ENCODE data around the gene UTS2R.
"Not testable (repeated sequence)": the region's sequence is repeated elsewhere in the genome, so short reads cannot be mapped to it uniquely, and the experiment has no call there.

The UTS2R gene

GRCh38 chr17:82375359-82376041 is 3.9 kb downstream of the UTS2R start:
- DNase-seq (ENCODE audit: low read depth): no peak

- DNase-seq (ENCODE audit: low read depth): no peak
Measured at GRCh38 chr17:82376042-82376730, 4.6 kb downstream of the UTS2R start.

GRCh38 chr17:82377294-82377693 is 5.7 kb downstream of the UTS2R start:
- not testable (repeated sequence) for DNase-seq (ENCODE audit: low read depth)

- DNase-seq (ENCODE audit: low read depth): no peak
Measured at GRCh38 chr17:82377924-82378740, 6.6 kb downstream of the UTS2R start.

GRCh38 chr17:82378741-82379021 is 7.1 kb downstream of the UTS2R start:
- no peak for DNase-seq (ENCODE audit: low read depth)

- DNase-seq (ENCODE audit: low read depth): no peak
Measured at GRCh38 chr17:82380860-82381702, 9.5 kb downstream of the UTS2R start.

GRCh38 chr17:82381703-82382009 is 10.1 kb downstream of the UTS2R start:
- not testable (repeated sequence) for DNase-seq (ENCODE audit: low read depth)

- DNase-seq (ENCODE audit: low read depth): not testable (repeated sequence)
Measured at GRCh38 chr17:82382220-82382932, 10.8 kb downstream of the UTS2R start.

GRCh38 chr17:82382933-82383255 is 11.3 kb downstream of the UTS2R start:
- DNase-seq (ENCODE audit: low read depth): no peak

- DNase-seq (ENCODE audit: low read depth): no peak
Measured at GRCh38 chr17:82383411-82383810, 11.8 kb downstream of the UTS2R start.

- no peak for DNase-seq (ENCODE audit: low read depth)
Measured at GRCh38 chr17:82384051-82384729, 12.6 kb downstream of the UTS2R start.

- DNase-seq (ENCODE audit: low read depth): no peak
Measured at GRCh38 chr17:82384730-82385481, 13.3 kb downstream of the UTS2R start.

GRCh38 chr17:82385559-82386254 is 14.1 kb downstream of the UTS2R start:
- DNase-seq (ENCODE audit: low read depth): no peak

GRCh38 chr17:82386255-82386831 is 14.8 kb downstream of the UTS2R start:
- no peak for DNase-seq (ENCODE audit: low read depth)

GRCh38 chr17:82386881-82387704 is 15.5 kb downstream of the UTS2R start:
- no peak for DNase-seq (ENCODE audit: low read depth)

GRCh38 chr17:82387705-82388106 is 16.1 kb downstream of the UTS2R start:
- no peak for DNase-seq (ENCODE audit: low read depth)

GRCh38 chr17:82388223-82388921 is 16.8 kb downstream of the UTS2R start:
- no peak for DNase-seq (ENCODE audit: low read depth)

- DNase-seq (ENCODE audit: low read depth): no peak
Measured at GRCh38 chr17:82388922-82389283, 17.3 kb downstream of the UTS2R start.

Data from non-pigmented ciliary epithelial cell (primary cell).